GM12875 (cell line): ENCODE measurements around the gene AADACL4.

ENCODE experiments used
- H3K4me3 ChIP-seq: one replicate; pipeline ENCODE4 v1.5.1; 2011; ENCODE audit warnings: low read depth, low read length, control low read depth
- CTCF ChIP-seq: IDR thresholded peaks from 2 replicates; pipeline ENCODE4 v1.5.1; 2011; ENCODE audit warnings: low read depth, mild to moderate bottlenecking, control low read depth, inconsistent platforms, low read length, moderate library complexity, borderline replicate concordance; ENCODE audit not compliant: insufficient read depth

Gene AADACL4

GRCh38 chr1:12617511-12617900 is 26.4 kb upstream of the AADACL4 start:
- no peak for TF ChIP-seq CTCF
- no peak overlapping the region for H3K4me3 ChIP-seq

GRCh38 chr1:12617901-12618660 is 25.8 kb upstream of the AADACL4 start, which contains the start of gene DHRS3:
TSS of gene DHRS3 (minus strand) at chr1:12618210. CDS start at chr1:12617348, 862 bp downstream.
- H3K4me3 ChIP-seq: peak within 1 kb of the TSS; percentile 17
- no peak for TF ChIP-seq CTCF

GRCh38 chr1:12618661-12618964 is 25.3 kb upstream of the AADACL4 start:
- H3K4me3 ChIP-seq: no peak overlapping the region
- TF ChIP-seq CTCF: no peak

- no peak for TF ChIP-seq CTCF
- H3K4me3 ChIP-seq: no peak overlapping the region
These were observed 24.7 kb upstream of the AADACL4 start for GRCh38 chr1:12618965-12619791.

- peak; percentile 97 for TF ChIP-seq CTCF
- no peak overlapping the region for H3K4me3 ChIP-seq
These were observed 23.9 kb upstream of the AADACL4 start for GRCh38 chr1:12619792-12620487.

GRCh38 chr1:12620488-12620865 is 23.4 kb upstream of the AADACL4 start:
- no peak for TF ChIP-seq CTCF
- H3K4me3 ChIP-seq: no peak overlapping the region
